SK-N-SH (cell line): ENCODE data around the gene POP4. TPM values are rescaled to one million over a fixed set of nuclear protein-coding genes. Genes with fewer than 3 reads are reported as not detected.

Experiments
- CTCF ChIA-PET: fragments of 300-600, 350-600 bp; formaldehyde crosslinking; extraction: SDS; loops from one replicate; lab custom pipeline; 2021; lab: Yijun Ruan, JAX
- POLR2A ChIA-PET: fragments of 350-600 bp; sonication (Branson Sonifier 250); formaldehyde crosslinking; extraction: SDS; loops from one replicate; lab custom pipeline; 2020; ENCODE audit warnings: antibody characterized with exemption, inconsistent platforms; lab: Yijun Ruan, JAX
- DNase-seq: peaks from one replicate; pipeline ENCODE4 v3.0.0; 2012
- H2AFZ ChIP-seq: fragments of 200-600 bp; sonication (generic); 2 replicates; pipeline ENCODE4 v1.8.1; 2016; ENCODE audit warnings: antibody characterized with exemption, mild to moderate bottlenecking, low read depth
- H3F3A ChIP-seq: fragments of 200-600 bp; sonication (generic); replicated peaks from 2 replicates; pipeline ENCODE3; 2016; ENCODE audit warnings: antibody characterized with exemption, mild to moderate bottlenecking; ENCODE audit not compliant: insufficient read depth
- H3K27ac ChIP-seq, 2 experiments: fragments of 200-500 bp in 1 of 2; fragments of 200-600 bp in 1 of 2; sonication (Bioruptor generic) in 1 of 2; sonication (generic), shearing (Covaris generic) in 1 of 2; 2 replicates each; pipeline versions ENCODE4 v1.5.1 to v1.6.1; 2014 to 2016; ENCODE audit warnings: low read depth in 2 of 2, inconsistent platforms in 1 of 2, low read length in 1 of 2, mild to moderate bottlenecking in 1 of 2, mixed read lengths in 1 of 2
- H3K27me3 ChIP-seq: fragments of 200-600 bp; sonication (generic), shearing (Covaris generic); 2 replicates; pipeline ENCODE4 v1.6.1; 2016; ENCODE audit warnings: mixed run types; ENCODE audit not compliant: insufficient read depth
- H3K36me3 ChIP-seq, 2 experiments: fragments of 200-500 bp in 1 of 2; fragments of 200-600 bp in 1 of 2; sonication (Bioruptor generic) in 1 of 2; sonication (generic) in 1 of 2; replicated peaks in 1 of 2; 2 replicates each; pipeline versions ENCODE3 to v1.5.1; 2014 to 2016; ENCODE audit warnings: low read length in 1 of 2, mild to moderate bottlenecking in 1 of 2; ENCODE audit not compliant: insufficient read depth in 2 of 2, control insufficient read depth in 1 of 2
- H3K4me1 ChIP-seq, 2 experiments: fragments of 200-500 bp in 1 of 2; fragments of 200-600 bp in 1 of 2; sonication (Bioruptor generic) in 1 of 2; sonication (generic), shearing (Covaris generic) in 1 of 2; 2 replicates each; pipeline versions ENCODE4 v1.5.1 to v1.6.1; 2014 to 2016; ENCODE audit warnings: low read depth in 1 of 2, low read length in 1 of 2, mixed run types in 1 of 2; ENCODE audit not compliant: insufficient read depth in 2 of 2, control insufficient read depth in 1 of 2
- H3K4me2 ChIP-seq: fragments of 200-600 bp; sonication (generic), shearing (Covaris generic); 2 replicates; pipeline ENCODE4 v1.6.1; 2017; ENCODE audit warnings: mixed run types
- H3K4me3 ChIP-seq, 2 experiments: fragments of 200-500 bp in 1 of 2; fragments of 200-600 bp in 1 of 2; sonication (Bioruptor generic) in 1 of 2; sonication (generic), shearing (Covaris generic) in 1 of 2; 2 replicates each; pipeline versions ENCODE4 v1.5.1 to v1.8.1; 2014 to 2016; ENCODE audit warnings: low read depth in 2 of 2, inconsistent platforms in 1 of 2, low read length in 1 of 2, mild to moderate bottlenecking in 1 of 2, mixed read lengths in 1 of 2, moderate library complexity in 1 of 2
- H3K79me2 ChIP-seq: fragments of 200-600 bp; sonication (generic); 2 replicates; pipeline ENCODE4 v1.8.1; 2017; ENCODE audit warnings: mild to moderate bottlenecking; ENCODE audit not compliant: insufficient read depth
- H3K9ac ChIP-seq: fragments of 200-600 bp; sonication (generic); 2 replicates; pipeline ENCODE4 v1.6.1; 2017; ENCODE audit warnings: mixed run types
- H3K9me2 ChIP-seq: fragments of 200-600 bp; sonication (generic); 2 replicates; pipeline ENCODE4 v1.6.1; 2017; ENCODE audit warnings: mixed run types
- H3K9me3 ChIP-seq: fragments of 200-600 bp; sonication (generic); 2 replicates; pipeline ENCODE4 v1.6.1; 2017; ENCODE audit warnings: mixed run types, mild to moderate bottlenecking, moderate library complexity
- H4K20me1 ChIP-seq: fragments of 200-600 bp; sonication (generic); 2 replicates; pipeline ENCODE4 v1.6.1; 2017; ENCODE audit warnings: mild to moderate bottlenecking, mixed run types; ENCODE audit not compliant: insufficient read depth
- CHD2 ChIP-seq: fragments of 150-350 bp; IDR thresholded peaks from 2 replicates; pipeline ENCODE4 v1.6.1; 2018; ENCODE audit warnings: low read length; ENCODE audit not compliant: partially characterized antibody
- EZH2phosphoT487 ChIP-seq: fragments of 200-600 bp; sonication (generic); IDR thresholded peaks from 2 replicates; pipeline ENCODE4 v1.6.1; 2017; ENCODE audit warnings: low read depth, mixed run types, mild to moderate bottlenecking, antibody characterized with exemption, moderate library complexity, borderline replicate concordance
- FOSL2 ChIP-seq: IDR thresholded peaks from 2 replicates; pipeline ENCODE4 v1.4.0; 2012; ENCODE audit warnings: low read depth, mild to moderate bottlenecking, moderate library complexity, borderline replicate concordance
- FOXM1 ChIP-seq: IDR thresholded peaks from 2 replicates; pipeline ENCODE4 v1.4.0; 2012; ENCODE audit warnings: low read depth, mild to moderate bottlenecking
- GABPA ChIP-seq: IDR thresholded peaks from 2 replicates; pipeline ENCODE4 v1.4.0; 2012; ENCODE audit warnings: low read depth, mild to moderate bottlenecking
- GATA2 ChIP-seq: sonication (generic); formaldehyde crosslinking; IDR thresholded peaks from 2 replicates; pipeline ENCODE4 v1.5.0; 2020; ENCODE audit warnings: mild to moderate bottlenecking, missing genetic modification reagents
- MXI1 ChIP-seq: IDR thresholded peaks from 2 replicates; pipeline ENCODE4 v1.6.1; 2012; ENCODE audit warnings: mild to moderate bottlenecking, low read depth, low read length, improper control_type of control experiment
- NFIC ChIP-seq: IDR thresholded peaks from 2 replicates; pipeline ENCODE4 v1.4.0; 2012; ENCODE audit warnings: borderline replicate concordance
- NRF1 ChIP-seq: IDR thresholded peaks from 2 replicates; pipeline ENCODE4 v1.6.1; 2012; ENCODE audit warnings: low read depth, mild to moderate bottlenecking, low read length
- POLR2AphosphoS5 ChIP-seq: IDR thresholded peaks from 2 replicates; pipeline ENCODE4 v1.6.1; 2012; ENCODE audit warnings: low read depth, low read length
- RCOR1 ChIP-seq: fragments of 150-350 bp; IDR thresholded peaks from 2 replicates; pipeline ENCODE4 v1.6.1; 2017; ENCODE audit warnings: antibody characterized with exemption, low read length
- RXRA ChIP-seq: IDR thresholded peaks from 2 replicates; pipeline ENCODE4 v1.4.0; 2012; ENCODE audit warnings: low read depth, mild to moderate bottlenecking, borderline replicate concordance
- TAF1 ChIP-seq: IDR thresholded peaks from 2 replicates; pipeline ENCODE4 v1.6.1; 2012; ENCODE audit warnings: low read depth, mild to moderate bottlenecking, low read length, moderate library complexity, borderline replicate concordance
- TCF12 ChIP-seq: IDR thresholded peaks from 2 replicates; pipeline ENCODE4 v1.4.0; 2012
- TEAD4 ChIP-seq: IDR thresholded peaks from 2 replicates; pipeline ENCODE4 v1.4.0; 2012; ENCODE audit warnings: mild to moderate bottlenecking, borderline replicate concordance; ENCODE audit not compliant: insufficient read depth
- YY1 ChIP-seq: IDR thresholded peaks from 2 replicates; pipeline ENCODE4 v1.4.0; 2012; ENCODE audit warnings: low read depth, mild to moderate bottlenecking
- WGBS: methylation state at CpG from one replicate; pipeline ENCODE4 v1.1.6; 2017; ENCODE audit warnings: low lambda C conversion rate; 5-methylcytosine and 5-hydroxymethylcytosine counted together
- polyA plus RNA-seq, 3 experiments: library from polyadenylated mRNA; depleted of rRNA; stranded (reverse); fragments of >200 nt; gene quantifications; 2 replicates each; pipeline ENCODE4 v1.2.3, GENCODE V29; 2012
- TF ChIP-seq, protein P1 (sequence below): IDR thresholded peaks from 2 replicates; pipeline ENCODE4 v1.4.0; 2012; ENCODE audit warnings: low read depth, borderline replicate concordance
- TF ChIP-seq, protein P2 (sequence below): fragments of 150-350 bp; IDR thresholded peaks from 2 replicates; pipeline ENCODE4 v1.6.1; 2017; ENCODE audit warnings: antibody characterized with exemption, low read length, low read depth, borderline replicate concordance

The POP4 gene
- polyA plus RNA-seq, 1 of the 3 experiments (the other 2 are of a cell fraction) = 75.4 TPM

DNA sequence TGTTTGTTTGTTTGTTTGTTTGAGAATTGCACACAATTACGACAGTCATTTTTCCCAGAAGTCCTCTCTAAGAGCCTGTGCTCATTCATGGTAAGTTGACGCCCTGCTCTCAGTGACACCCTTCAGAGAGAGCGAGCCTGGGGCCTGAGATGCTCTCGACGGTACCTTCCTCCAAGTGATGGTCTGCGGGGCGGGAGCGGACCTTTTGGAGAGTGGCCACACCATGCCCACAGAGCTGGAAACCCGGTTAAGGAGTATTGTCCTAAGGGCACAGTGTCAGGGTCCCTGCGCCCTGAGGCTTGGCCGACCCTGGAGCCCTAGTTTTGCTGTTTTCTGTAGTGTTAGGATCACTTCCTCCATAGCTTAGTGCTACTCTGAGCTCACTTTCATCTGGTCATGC is 3.6 kb downstream of the POP4 start:
- no peak for TF ChIP-seq POLR2AphosphoS5
- TF ChIP-seq FOXM1 = no peak
- TF ChIP-seq FOSL2 = no peak
- TF ChIP-seq NFIC = no peak
- no peak for TF ChIP-seq RXRA
- TF ChIP-seq GATA2 (CRISPR knock-in tag) = no peak
- no peak for TF ChIP-seq RCOR1
- TF ChIP-seq EZH2phosphoT487 = no peak
- TF ChIP-seq CHD2 = no peak
- no peak for TF ChIP-seq MXI1
- no peak for TF ChIP-seq GABPA
- TF ChIP-seq, protein P1, sequence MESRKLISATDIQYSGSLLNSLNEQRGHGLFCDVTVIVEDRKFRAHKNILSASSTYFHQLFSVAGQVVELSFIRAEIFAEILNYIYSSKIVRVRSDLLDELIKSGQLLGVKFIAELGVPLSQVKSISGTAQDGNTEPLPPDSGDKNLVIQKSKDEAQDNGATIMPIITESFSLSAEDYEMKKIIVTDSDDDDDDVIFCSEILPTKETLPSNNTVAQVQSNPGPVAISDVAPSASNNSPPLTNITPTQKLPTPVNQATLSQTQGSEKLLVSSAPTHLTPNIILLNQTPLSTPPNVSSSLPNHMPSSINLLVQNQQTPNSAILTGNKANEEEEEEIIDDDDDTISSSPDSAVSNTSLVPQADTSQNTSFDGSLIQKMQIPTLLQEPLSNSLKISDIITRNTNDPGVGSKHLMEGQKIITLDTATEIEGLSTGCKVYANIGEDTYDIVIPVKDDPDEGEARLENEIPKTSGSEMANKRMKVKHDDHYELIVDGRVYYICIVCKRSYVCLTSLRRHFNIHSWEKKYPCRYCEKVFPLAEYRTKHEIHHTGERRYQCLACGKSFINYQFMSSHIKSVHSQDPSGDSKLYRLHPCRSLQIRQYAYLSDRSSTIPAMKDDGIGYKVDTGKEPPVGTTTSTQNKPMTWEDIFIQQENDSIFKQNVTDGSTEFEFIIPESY = no peak
- TF ChIP-seq, protein P2, sequence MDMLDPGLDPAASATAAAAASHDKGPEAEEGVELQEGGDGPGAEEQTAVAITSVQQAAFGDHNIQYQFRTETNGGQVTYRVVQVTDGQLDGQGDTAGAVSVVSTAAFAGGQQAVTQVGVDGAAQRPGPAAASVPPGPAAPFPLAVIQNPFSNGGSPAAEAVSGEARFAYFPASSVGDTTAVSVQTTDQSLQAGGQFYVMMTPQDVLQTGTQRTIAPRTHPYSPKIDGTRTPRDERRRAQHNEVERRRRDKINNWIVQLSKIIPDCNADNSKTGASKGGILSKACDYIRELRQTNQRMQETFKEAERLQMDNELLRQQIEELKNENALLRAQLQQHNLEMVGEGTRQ = no peak
- no peak for TF ChIP-seq TAF1
- TF ChIP-seq TEAD4 = no peak
- no peak for TF ChIP-seq TCF12
- TF ChIP-seq NRF1 = no peak
- no peak for TF ChIP-seq YY1
- Histone ChIP-seq H3K4me3 (no peak overlapping the region), H3K36me3 (peaks cover 20 to 51% of the 10 kb centered on the region in 2 experiments), H3K9me2 (no peaks in the 10 kb centered on the region), H4K20me1 (no peaks in the 10 kb centered on the region), H2AFZ (no peak overlapping the region), H3K4me2 (no peak overlapping the region), H3K79me2 (peaks cover 18% of the 10 kb centered on the region), H3K27me3 (no peaks in the 10 kb centered on the region), H3F3A (no peaks in the 10 kb centered on the region), H3K9me3 (no peaks in the 10 kb centered on the region), H3K9ac (no peak overlapping the region), H3K4me1 (peaks cover 0 to 8% of the 10 kb centered on the region in 2 experiments; a peak in 2 of 4 replicates), H3K27ac (no peak overlapping the region)
- ChIA-PET CTCF (interaction anchor here (0.6 to 6.8 kb wide), 13 partner anchors 10 to 687 kb away, joined by 3 to 137 read pairs (median 7); partner anchors contain the start of gene C19orf12), POLR2A (interaction anchor here (1.9 kb wide), 1 partner anchor 107 kb away, joined by 5 read pairs; no protein-coding TSS in a partner anchor)
- DNase-seq = no peak
- 78% methylated on average over 8 of the region's 11 CpGs for WGBS
